Activated CD8-positive, alpha-beta memory T cell treated with anti-CD3 and anti-CD28 coated beads for 24 hours (primary cell): ENCODE results near the gene GJC2.

Source experiments
- DNase-seq: peaks from one replicate; pipeline ENCODE4 v3.0.0-alpha.2; 2020

The GJC2 gene

GRCh38 chr1:228194921-228195812 is 45.4 kb downstream of the GJC2 start:
- DNase-seq: peak; percentile 7

- no peak for DNase-seq
These were observed 47.9 kb downstream of the GJC2 start for GRCh38 chr1:228197555-228198147.

- DNase-seq: no peak
These were observed 49.4 kb downstream of the GJC2 start for GRCh38 chr1:228198977-228199590.

GRCh38 chr1:228204958-228205357 is 55.2 kb downstream of the GJC2 start:
- peak; percentile 7 for DNase-seq

DNA sequence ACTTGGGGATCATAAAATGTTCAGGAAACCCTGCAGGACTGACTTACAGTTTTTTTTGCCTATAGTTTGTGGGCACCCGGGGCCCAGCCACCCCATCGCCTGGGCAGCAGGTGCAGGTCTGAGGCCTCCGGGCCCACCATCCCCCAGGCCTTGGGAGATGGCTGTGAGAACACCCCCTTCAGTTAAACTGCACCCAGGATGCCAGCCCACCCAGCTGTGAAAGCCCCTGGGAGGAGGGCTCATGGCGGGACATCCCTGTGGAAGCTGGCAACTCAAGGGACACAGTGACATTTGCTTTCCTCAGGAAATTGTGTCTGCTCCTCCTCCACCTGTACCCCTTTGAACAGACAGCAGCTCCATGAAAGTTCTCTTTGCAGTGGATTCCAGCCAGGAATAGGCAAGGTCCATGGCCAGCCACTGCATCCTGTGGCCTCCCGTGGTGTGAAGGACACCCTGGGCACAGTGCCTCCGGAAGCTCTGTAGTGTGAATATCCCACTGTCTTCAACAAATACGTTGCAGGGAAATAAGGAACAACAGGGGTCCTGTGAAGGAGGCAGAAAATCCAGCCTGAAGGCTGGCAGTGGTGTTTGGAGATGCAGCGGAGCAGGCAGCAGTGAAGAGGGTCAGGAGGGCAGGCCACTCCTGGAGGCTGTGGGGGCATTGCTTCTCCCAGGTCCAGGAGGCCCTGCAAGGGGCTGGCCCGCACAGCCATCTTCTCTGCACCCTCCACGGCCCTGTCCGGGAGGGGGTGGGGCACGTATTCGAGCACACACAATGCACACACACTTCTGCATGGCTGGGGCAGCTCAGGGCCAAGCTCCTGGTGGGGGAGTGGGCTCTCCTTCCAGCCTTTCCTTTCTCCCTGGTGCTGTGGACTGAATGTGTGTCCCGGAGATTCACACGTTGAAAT is 56.1 kb downstream of the GJC2 start:
- peak; percentile 52 for DNase-seq

DNA sequence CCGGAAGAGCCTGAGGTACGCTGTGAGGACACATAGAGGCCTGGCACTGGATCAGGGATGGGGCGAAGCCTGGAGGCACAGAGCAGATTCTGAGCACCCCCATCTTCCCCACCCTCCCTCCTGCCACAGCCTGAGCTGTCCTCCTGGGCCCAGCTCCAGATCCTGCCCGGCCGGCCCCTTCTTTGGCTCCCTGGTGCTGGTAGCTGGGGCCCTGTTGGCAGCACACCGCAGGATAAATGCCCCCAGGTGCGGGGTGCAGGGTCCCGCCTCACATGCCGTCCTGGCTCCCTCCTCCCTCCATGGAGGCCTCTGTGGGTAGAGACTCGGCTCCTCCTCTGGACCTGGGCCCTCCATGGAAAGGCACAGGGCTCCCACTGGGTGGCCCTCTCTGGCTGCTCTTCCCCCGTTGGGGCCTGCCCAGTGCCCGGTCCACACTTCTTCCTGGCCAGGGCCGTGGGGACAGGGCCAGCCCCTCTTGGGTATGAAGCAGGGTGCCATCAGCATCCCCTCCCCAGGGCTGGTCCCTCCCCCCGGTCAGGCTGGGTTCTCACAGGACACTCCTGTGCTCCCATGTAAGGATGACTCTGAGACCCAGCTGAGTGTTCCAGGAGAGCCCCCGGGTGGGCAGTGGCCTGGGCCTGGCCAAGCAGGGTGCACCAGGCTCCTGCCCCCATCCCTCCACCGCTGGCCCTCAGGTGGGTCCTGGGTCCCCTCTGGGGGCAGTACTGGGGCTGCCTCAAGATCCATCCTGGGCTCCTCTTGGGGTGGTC is 57.0 kb downstream of the GJC2 start:
- peak; percentile 53 for DNase-seq

DNA sequence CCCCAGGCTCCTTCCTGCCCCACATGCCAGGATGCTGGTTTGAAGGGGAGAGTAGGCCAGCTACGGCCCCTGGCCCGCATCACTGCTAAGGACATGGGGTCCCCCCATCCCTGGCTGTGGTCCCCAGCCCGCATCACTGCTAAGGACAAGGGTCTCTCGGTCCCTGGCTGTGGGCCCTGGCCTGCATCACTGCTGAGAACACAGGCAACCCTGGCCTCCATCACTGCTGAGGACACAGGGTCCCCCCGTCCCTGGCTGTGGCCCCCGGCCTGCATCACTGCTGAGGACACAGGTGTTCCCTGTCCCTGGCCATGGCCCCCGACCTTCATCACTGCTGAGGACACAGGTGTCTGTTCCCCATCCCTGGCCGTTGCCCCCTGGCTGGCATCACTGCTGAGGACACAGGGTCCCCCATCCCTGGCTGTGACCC is 57.7 kb downstream of the GJC2 start:
- DNase-seq: peak; percentile 52

DNA sequence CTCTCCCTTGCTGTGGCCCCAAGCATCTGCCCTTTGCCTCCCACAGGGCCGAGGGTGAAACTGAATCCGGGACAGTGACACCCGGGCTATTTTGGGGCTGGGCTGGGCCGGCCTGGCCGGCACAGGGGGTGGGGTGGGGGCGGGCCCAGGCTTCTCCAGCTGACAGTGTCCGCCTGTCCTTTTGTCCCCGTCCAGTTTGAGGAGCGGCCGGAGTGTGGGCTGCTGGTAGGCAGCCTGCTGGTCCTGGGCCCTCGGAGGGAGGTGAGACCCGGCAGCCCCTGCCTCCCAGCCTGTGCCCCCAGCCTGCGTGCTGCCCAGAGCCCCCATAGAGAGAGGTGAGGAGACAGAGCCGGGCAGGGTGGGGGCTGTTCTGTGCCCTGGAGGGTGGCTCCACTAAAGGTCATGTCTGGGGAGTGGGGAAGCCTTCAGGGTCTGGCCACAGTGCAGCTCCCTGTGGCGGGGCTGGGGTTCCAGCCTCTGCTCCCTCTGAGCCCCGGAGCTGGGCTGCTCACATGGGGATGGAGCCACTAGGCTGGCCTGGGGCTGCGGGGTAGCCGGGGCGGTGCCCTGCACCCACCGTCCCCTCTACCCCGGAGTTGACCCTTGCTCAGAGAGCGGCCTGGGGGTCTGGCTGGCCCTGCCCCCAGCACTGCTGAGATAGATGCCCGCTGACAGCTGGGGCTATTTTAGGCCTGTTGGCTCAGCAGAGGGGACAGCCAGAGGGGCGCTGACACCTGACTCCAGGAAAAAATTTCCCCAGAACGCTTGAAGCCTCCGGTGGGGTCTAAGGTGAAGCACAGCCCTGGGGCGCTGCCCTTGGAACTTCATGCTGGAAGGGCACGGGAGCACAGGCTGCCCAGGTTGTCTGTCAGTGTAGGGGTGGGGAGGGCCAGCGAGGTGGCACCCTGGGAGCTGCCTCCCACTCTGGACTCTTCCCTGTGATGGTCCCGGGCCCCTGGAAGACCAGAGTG is 58.4 kb downstream of the GJC2 start, which contains the start of gene OBSCN:
Gene OBSCN (plus strand): TSS at position 194 of the 971 bp plus-strand sequence. CDS start 3,740 bp downstream, outside the sequence.
- peak; percentile 49 for DNase-seq

DNA sequence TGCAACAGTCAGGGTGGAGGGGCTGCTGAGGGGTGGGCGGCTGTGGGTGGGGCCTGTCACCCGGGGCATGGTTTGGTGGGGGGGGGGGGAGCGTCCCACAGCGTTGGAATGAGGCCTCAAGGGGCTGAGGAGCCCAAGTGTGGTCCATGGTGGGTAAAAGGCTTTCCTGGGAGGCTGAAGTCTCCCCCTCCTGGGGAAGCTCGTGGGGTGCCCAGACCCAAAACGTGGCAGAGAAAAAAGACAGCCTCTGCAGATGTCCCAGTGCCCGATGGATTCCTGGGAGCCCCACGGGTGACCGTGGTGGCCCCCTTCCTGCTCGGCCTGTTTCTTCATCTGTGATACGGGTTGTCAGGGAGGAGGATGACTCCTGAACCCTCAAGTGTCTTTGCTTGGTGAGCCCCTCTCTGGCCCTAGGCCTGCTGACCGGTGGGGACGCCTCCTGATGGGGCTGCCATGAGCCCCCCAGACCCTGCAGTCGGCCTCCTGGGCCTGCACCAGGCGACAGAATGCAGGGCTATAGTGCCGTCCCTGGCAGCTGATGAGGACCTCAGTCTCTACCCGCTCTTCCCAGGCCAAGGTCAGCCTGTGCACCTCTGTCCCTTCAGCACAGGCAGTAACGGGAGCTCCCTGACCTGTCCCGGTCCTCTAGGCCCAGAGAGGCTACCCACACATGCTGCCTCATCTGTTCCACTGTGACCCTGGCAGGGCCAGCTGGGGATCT is 59.3 kb downstream of the GJC2 start:
- DNase-seq: peak; percentile 54
